ENCODE data around the gene RXFP1.

RXFP1 gene

DNA sequence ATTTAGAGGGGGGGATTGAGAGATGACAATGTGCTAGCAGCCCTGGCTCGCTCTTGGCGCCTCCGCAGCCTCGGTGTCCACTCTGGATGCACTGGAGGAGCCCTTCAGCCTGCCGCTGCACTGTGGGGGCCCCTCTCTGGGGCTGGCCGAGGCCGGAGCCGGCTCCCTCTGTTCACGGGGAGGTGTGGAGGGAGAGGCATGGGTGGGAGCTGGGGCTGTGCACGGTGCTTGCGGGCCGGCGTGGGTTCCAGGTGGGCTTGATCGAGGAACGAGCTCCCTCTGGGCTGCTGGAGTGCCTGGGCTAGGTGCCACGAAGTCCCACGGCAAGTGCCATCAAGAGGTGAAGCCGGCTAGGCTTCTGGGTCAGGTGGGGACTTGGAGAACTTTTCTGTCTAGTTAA lies 143.1 kb downstream of the RXFP1 start:
- FAIRE-seq (no peak), DNase-seq (ENCODE audit: insufficient read length) (no peak)
- no peak for TF ChIP-seq TAF1 (IDR thresholded peaks at IDR 0.05; ENCODE audit: borderline replicate concordance, low read depth, low read length)
- no peak for TF ChIP-seq POLR2AphosphoS5 (IDR thresholded peaks at IDR 0.05; ENCODE audit: low read depth, low read length)
- TF ChIP-seq POLR2A (IDR thresholded peaks at IDR 0.05; ENCODE audit: low read depth, low read length): no peak

DNA sequence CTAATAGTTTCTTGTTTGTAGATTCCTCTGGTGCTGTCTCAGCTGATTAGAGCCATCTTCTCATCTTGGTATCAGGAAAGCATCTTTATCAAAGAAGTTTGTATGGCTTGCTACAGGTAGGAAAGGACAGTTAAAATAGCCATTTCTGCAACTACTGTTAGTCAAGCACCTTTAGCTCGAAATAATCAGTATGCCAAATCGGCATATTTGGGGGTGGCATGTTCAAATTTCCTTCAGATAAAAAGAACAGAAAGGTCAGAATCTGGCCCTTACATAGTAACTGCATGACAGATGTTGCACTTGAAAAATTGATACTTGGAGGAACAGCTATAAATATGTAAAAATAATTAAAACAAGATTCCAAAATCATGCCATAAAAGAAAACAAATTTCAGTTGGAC lies 145.2 kb downstream of the RXFP1 start:
- no peak for TF ChIP-seq POLR2AphosphoS5 (IDR thresholded peaks at IDR 0.05; ENCODE audit: low read depth, low read length)
- TF ChIP-seq TAF1 (IDR thresholded peaks at IDR 0.05; ENCODE audit: borderline replicate concordance, low read depth, low read length): no peak
- TF ChIP-seq POLR2A (IDR thresholded peaks at IDR 0.05; ENCODE audit: low read depth, low read length): no peak
- FAIRE-seq: no peak
- DNase-seq (ENCODE audit: insufficient read length): no peak

DNA sequence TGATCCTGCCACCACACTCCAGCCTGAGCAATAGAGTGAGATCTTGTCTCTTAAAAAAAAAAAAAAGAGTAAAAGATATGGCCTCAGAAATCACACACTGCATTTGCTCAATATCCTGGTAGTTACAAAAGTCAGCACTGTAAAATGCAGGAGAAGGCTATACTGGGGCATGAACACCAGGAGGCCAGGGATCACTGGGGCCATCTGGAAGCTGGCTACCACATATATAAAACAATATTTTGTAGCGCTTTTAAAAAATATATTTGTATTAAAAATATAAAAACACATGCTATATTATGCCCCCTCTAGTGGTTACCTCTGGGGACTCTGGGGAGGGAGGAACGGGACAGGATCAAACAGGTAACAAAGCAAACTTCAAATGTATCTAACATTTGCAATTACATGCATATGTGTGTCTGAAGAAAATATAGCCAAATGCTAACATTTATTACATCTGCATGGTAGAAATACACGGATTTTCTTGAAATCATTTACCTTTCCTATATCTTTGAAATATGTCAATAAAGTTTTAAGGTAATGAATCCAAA lies 146.0 kb downstream of the RXFP1 start:
- FAIRE-seq (no peak), DNase-seq (ENCODE audit: insufficient read length) (peak; percentile 2)
- TF ChIP-seq POLR2AphosphoS5 (IDR thresholded peaks at IDR 0.05; ENCODE audit: low read depth, low read length): no peak
- TF ChIP-seq POLR2A (IDR thresholded peaks at IDR 0.05; ENCODE audit: low read depth, low read length): no peak
- no peak for TF ChIP-seq TAF1 (IDR thresholded peaks at IDR 0.05; ENCODE audit: borderline replicate concordance, low read depth, low read length)

DNA sequence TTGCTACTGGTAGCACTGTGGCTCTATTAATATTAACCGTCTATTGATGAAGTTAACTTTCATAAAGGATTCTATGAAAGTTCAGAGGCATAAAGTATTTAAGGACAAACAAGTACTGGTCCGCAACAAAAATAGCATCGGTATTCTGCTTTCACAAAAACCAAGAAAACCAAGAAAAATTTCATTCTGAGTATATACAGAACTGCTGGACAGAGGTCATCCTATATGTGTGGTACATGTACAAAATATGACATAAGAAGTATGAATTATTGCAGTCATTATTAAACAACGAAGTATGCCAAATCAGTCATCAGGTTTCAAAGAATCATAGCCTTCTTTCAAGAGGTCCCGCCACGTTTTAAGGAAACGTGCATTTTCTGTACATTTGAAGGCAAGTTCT lies 147.6 kb downstream of the RXFP1 start:
- FAIRE-seq (peak; percentile 86), DNase-seq (ENCODE audit: insufficient read length) (no peak)
- no peak for TF ChIP-seq POLR2AphosphoS5 (IDR thresholded peaks at IDR 0.05; ENCODE audit: low read depth, low read length)
- TF ChIP-seq POLR2A (IDR thresholded peaks at IDR 0.05; ENCODE audit: low read depth, low read length): no peak

DNA sequence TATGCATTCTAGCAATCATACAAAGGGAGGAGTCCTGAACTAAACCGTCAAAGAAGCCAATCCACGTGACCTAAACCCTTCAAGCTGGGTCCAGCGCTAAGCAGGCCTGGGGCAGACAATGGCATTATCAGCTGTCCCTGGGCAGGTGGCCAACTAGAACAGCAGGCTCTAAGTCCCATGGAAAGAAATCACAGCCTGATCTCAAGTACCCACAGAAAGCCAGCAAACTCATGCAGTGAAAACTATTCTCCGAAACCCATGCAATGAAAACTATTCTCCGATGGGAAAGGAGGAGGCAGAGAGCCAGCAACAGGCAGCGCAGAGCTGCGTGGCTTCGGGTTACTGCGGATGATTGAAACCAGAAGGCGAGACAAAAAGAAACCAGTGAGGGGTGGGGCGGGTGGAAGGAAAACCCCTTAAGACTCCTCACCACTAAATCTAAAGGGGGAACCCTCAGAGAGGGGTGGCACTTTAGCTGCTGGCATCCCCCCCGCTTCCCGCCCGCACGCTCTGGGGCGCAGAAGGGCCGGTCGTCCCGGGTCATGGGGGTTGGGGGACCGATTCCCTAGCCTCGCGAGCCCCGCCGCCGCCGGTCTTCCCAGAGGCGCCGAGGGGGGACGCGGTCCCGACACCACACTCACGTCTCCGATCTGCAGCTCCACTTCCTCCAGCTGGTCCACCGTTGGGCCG lies 149.4 kb downstream of the RXFP1 start:
- FAIRE-seq (peak; percentile 63), DNase-seq (ENCODE audit: insufficient read length) (peak; percentile 20)
- TF ChIP-seq POLR2A (IDR thresholded peaks at IDR 0.05; ENCODE audit: low read depth, low read length): no peak; the same call in none of the 2 replicates
- TF ChIP-seq TAF1 (IDR thresholded peaks at IDR 0.05; ENCODE audit: borderline replicate concordance, low read depth, low read length): peak; percentile 85; the same call in 1 of the 2 replicates
- no peak for TF ChIP-seq POLR2AphosphoS5 (IDR thresholded peaks at IDR 0.05; ENCODE audit: low read depth, low read length)

DNA sequence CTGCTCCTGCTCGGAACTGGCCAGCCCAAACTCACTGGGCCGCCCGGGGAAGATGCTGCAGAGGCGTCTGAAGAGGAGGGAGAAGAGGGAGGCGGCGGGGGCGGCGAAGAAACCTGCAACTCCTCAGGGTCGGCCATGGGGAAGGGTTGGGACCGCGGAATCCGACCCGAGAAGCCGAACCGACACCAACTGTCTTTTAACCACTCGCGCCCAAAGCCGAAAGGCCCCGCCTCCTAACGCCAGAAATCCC lies 149.9 kb downstream of the RXFP1 start, which contains the start of gene C4orf46:
C4orf46 (minus strand) TSS at position 223 of the 250 bp plus-strand sequence; CDS start at position 137, 86 bp downstream.
- FAIRE-seq: no peak
- no peak for DNase-seq (ENCODE audit: insufficient read length)
- TF ChIP-seq POLR2A (IDR thresholded peaks at IDR 0.05; ENCODE audit: low read depth, low read length) (no peak; the same call in 1 of the 2 replicates), POLR2AphosphoS5 (IDR thresholded peaks at IDR 0.05; ENCODE audit: low read depth, low read length) (no peak), TAF1 (IDR thresholded peaks at IDR 0.05; ENCODE audit: borderline replicate concordance, low read depth, low read length) (no peak)

DNA sequence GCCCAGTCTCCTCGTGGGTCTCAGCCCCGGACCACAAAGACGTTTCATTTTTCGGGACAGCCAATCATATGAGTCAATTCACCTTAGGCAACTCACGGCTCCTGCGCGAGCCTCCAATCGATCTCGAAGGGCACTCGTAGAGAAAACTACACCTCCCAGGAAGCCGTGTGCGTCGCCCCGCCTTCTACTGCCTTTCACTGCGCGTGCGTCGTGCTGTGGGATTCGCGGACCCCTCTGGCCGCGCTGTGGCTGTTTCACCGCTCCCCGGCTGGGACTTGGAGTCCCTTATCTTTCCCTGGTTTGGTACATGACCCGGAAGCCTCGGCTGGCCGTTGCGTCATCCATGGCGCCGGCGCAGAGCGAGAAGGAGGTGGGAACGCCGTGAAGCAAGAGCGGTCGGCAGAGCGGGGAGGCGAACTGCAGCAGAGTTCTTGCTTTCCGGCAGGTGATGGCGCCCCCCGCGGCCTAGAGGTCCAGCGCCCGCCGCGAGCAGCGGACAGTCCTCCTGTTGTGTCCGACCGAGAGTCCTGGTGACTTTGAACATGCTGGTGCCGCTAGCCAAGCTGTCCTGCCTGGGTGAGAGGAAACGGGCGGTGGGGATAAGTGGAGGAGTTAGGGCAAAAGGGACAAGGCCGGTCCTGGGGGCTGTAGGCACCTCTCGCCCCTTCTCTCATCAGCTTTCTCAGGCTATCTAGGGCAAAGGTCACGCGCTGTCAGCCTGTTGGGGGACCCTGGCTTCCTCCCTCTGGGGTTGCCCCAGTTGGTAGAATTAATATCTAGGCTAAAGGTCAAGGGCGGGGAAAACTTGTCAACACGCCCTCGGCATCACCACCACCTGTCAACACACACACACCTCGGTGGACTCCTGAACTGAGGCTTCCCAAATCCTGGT lies 150.5 kb downstream of the RXFP1 start, which contains the start of gene ETFDH:
ETFDH (plus strand) TSS at position 382 of the 892 bp plus-strand sequence; CDS start at position 543, 161 bp downstream.
- FAIRE-seq: peak; percentile 95
- peak; percentile 82 for DNase-seq (ENCODE audit: insufficient read length)
- TF ChIP-seq POLR2A (IDR thresholded peaks at IDR 0.05; ENCODE audit: low read depth, low read length) (peak; percentile 43; the same call in 1 of the 2 replicates), POLR2AphosphoS5 (IDR thresholded peaks at IDR 0.05; ENCODE audit: low read depth, low read length) (0 out of 2 replicates have a peak, but pooled peaks have one; percentile 62), TAF1 (IDR thresholded peaks at IDR 0.05; ENCODE audit: borderline replicate concordance, low read depth, low read length) (peak; percentile 60; the same call in 1 of the 2 replicates)

DNA sequence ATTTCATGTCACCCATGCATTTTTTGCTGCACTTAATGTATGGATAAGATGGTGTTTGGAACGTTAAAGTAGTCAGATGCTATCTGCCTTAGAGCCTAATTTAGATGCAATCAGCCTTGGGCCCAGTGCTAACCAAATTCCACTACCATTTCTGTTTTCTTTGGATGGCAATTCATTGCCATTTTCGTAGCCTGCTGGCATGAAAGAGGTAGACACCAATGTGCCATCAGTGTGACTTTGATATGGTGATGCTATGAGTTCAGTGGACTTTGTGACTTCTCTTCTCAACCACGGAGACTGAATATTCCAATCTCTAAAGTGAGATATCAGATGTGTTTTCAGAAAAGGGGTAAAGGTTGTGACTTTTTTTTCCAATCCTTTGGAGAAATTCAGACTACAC lies 152.0 kb downstream of the RXFP1 start:
- DNase-seq (ENCODE audit: insufficient read length) (no peak), FAIRE-seq (no peak)
- no peak for TF ChIP-seq TAF1 (IDR thresholded peaks at IDR 0.05; ENCODE audit: borderline replicate concordance, low read depth, low read length)
- no peak for TF ChIP-seq POLR2AphosphoS5 (IDR thresholded peaks at IDR 0.05; ENCODE audit: low read depth, low read length)
- no peak for TF ChIP-seq POLR2A (IDR thresholded peaks at IDR 0.05; ENCODE audit: low read depth, low read length)

DNA sequence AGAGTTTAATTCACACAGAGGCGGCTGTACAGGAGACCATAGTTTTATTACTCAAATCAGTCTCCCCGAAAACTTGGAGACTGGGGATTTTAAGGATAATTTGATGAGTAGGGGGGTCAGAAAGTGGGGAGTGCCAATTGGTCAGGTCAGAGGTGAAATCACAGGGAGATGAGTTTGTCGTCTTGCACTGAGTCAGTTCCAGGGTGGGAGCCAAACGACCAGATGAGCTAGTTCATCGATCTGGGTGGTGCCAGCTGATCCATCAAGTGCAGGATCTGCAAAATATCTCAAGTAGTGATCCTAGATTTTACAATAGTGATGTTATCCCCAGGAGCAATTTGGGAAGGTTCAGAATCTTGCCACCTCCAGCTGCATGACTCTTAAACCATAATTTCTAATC lies 154.4 kb downstream of the RXFP1 start:
- DNase-seq (ENCODE audit: insufficient read length) (no peak), FAIRE-seq (no peak)
- TF ChIP-seq TAF1 (IDR thresholded peaks at IDR 0.05; ENCODE audit: borderline replicate concordance, low read depth, low read length): no peak
- TF ChIP-seq POLR2AphosphoS5 (IDR thresholded peaks at IDR 0.05; ENCODE audit: low read depth, low read length): no peak
- no peak for TF ChIP-seq POLR2A (IDR thresholded peaks at IDR 0.05; ENCODE audit: low read depth, low read length)

DNA sequence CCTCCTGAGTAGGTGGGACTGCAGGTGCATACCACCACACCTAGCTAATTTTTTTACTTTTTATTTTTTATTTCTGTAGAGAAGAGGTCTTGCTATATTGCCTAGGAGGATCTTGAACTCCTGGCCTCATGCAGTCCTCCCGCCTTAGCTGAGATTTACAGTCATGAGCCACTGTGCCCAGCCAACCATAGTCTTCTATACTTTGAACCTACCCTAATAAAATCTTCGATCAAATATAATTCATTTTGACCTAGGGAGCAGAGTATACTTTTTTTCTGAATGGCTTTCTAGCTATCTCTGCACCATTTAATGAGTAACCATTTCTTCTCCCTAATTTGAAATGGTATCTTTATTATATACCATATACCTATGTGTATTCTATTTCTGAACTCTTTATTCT lies 157.1 kb downstream of the RXFP1 start:
- TF ChIP-seq POLR2AphosphoS5 (IDR thresholded peaks at IDR 0.05; ENCODE audit: low read depth, low read length): no peak
- TF ChIP-seq TAF1 (IDR thresholded peaks at IDR 0.05; ENCODE audit: borderline replicate concordance, low read depth, low read length): no peak
- TF ChIP-seq POLR2A (IDR thresholded peaks at IDR 0.05; ENCODE audit: low read depth, low read length): no peak
- DNase-seq (ENCODE audit: insufficient read length): no peak
- FAIRE-seq: no peak

DNA sequence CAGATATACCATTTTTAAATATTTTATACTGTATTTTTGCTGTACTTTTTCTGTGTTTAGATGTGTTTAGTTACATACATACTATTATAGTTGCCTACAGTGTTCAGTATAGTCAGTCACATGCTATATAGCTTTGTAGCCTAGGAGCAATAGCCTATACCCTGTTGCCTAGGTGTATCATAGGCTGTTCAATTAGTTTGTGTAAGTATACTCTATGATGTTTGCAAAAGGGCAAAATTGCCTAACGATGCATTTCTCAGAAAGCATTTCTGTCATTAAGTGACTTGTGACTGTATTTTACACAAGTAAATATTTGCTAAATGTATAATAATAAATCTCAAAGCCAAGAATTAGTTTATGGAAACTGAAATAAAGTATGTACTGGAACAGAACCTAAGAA lies 159.9 kb downstream of the RXFP1 start:
- TF ChIP-seq POLR2AphosphoS5 (IDR thresholded peaks at IDR 0.05; ENCODE audit: low read depth, low read length) (no peak), TAF1 (IDR thresholded peaks at IDR 0.05; ENCODE audit: borderline replicate concordance, low read depth, low read length) (no peak), POLR2A (IDR thresholded peaks at IDR 0.05; ENCODE audit: low read depth, low read length) (no peak)
- DNase-seq (ENCODE audit: insufficient read length) (no peak), FAIRE-seq (no peak)

Data from GM12892 (cell line).